ENCODE data around the gene SHANK2.
A peak's percentile ranks its signal among the peaks of the same experiment; 100 is the strongest.
"Not testable (repeated sequence)": the region's sequence is repeated elsewhere in the genome, so short reads cannot be mapped to it uniquely, and the experiment has no call there.

Gene SHANK2

GRCh38 chr11:71242391-71242790 lies 10.0 kb downstream of the SHANK2 start:
- no peak for DNase-seq

GRCh38 chr11:71241721-71242259 lies 10.6 kb downstream of the SHANK2 start:
- no peak for DNase-seq

- peak; percentile 59 for DNase-seq
These were observed 11.3 kb downstream of the SHANK2 start for GRCh38 chr11:71240865-71241691.

GRCh38 chr11:71240061-71240690 lies 12.2 kb downstream of the SHANK2 start:
- no peak for DNase-seq

- DNase-seq, result no peak
These were observed 12.8 kb downstream of the SHANK2 start for GRCh38 chr11:71239581-71239980.

GRCh38 chr11:71238941-71239340 lies 13.4 kb downstream of the SHANK2 start:
- DNase-seq, result no peak

GRCh38 chr11:71238285-71238875 lies 14.0 kb downstream of the SHANK2 start:
- no peak for DNase-seq

GRCh38 chr11:71237853-71238252 lies 14.5 kb downstream of the SHANK2 start:
- no peak for DNase-seq

- DNase-seq, result no peak
These were observed 15.4 kb downstream of the SHANK2 start for GRCh38 chr11:71236836-71237475.

- no peak for DNase-seq
These were observed 16.7 kb downstream of the SHANK2 start for GRCh38 chr11:71235719-71236118.

GRCh38 chr11:71233896-71234852 lies 18.2 kb downstream of the SHANK2 start:
- not testable (repeated sequence) for DNase-seq

GRCh38 chr11:71232364-71232763 lies 20.0 kb downstream of the SHANK2 start:
- DNase-seq, result no peak

- DNase-seq, result no peak
These were observed 23.4 kb downstream of the SHANK2 start for GRCh38 chr11:71228961-71229360.

GRCh38 chr11:71227058-71227659 lies 25.2 kb downstream of the SHANK2 start:
- no peak for DNase-seq

GRCh38 chr11:71223671-71224660 lies 28.4 kb downstream of the SHANK2 start:
- DNase-seq, result no peak

- DNase-seq, result no peak
These were observed 29.3 kb downstream of the SHANK2 start for GRCh38 chr11:71223081-71223405.

- no peak for DNase-seq
These were observed 29.9 kb downstream of the SHANK2 start for GRCh38 chr11:71222318-71223080.

GRCh38 chr11:71221821-71222220 lies 30.6 kb downstream of the SHANK2 start:
- no peak for DNase-seq

GRCh38 chr11:71221201-71221600 lies 31.2 kb downstream of the SHANK2 start:
- no peak for DNase-seq

Data from inflammatory macrophage treated with lipopolysaccharide for 4 hours (primary cell).